Mononuclear cell (primary cell): ENCODE results near the gene WNT3A. TPM values are rescaled to one million over a fixed set of nuclear protein-coding genes. Genes with fewer than 3 reads are reported as not detected.
"Not testable (repeated sequence)": the region's sequence is repeated elsewhere in the genome, so short reads cannot be mapped to it uniquely, and the experiment has no call there.

Experiments
- H3K27me3 ChIP-seq: 2 replicates; pipeline ENCODE4 v1.6.0; 2011; ENCODE audit warnings: low read length, control low read depth; ENCODE audit not compliant: insufficient read depth
- H3K4me1 ChIP-seq: 2 replicates; pipeline ENCODE4 v1.5.1; 2011; ENCODE audit warnings: mild to moderate bottlenecking, low read length, control low read depth; ENCODE audit not compliant: insufficient read depth
- H3K4me3 ChIP-seq: 2 replicates; pipeline ENCODE4 v1.5.1; 2011; ENCODE audit warnings: mild to moderate bottlenecking, low read length, moderate library complexity
- H3K9me3 ChIP-seq: 2 replicates; pipeline ENCODE4 v1.5.1; 2011; ENCODE audit warnings: low read depth, mild to moderate bottlenecking, control low read depth, low read length
- total RNA-seq: library from RNA; depleted of rRNA; stranded (reverse); fragments of >200 nt; gene quantifications from one replicate; pipeline ENCODE4 v1.2.3, GENCODE V29; 2012

The WNT3A gene
- total RNA-seq, 1 donor, result not detected

DNA sequence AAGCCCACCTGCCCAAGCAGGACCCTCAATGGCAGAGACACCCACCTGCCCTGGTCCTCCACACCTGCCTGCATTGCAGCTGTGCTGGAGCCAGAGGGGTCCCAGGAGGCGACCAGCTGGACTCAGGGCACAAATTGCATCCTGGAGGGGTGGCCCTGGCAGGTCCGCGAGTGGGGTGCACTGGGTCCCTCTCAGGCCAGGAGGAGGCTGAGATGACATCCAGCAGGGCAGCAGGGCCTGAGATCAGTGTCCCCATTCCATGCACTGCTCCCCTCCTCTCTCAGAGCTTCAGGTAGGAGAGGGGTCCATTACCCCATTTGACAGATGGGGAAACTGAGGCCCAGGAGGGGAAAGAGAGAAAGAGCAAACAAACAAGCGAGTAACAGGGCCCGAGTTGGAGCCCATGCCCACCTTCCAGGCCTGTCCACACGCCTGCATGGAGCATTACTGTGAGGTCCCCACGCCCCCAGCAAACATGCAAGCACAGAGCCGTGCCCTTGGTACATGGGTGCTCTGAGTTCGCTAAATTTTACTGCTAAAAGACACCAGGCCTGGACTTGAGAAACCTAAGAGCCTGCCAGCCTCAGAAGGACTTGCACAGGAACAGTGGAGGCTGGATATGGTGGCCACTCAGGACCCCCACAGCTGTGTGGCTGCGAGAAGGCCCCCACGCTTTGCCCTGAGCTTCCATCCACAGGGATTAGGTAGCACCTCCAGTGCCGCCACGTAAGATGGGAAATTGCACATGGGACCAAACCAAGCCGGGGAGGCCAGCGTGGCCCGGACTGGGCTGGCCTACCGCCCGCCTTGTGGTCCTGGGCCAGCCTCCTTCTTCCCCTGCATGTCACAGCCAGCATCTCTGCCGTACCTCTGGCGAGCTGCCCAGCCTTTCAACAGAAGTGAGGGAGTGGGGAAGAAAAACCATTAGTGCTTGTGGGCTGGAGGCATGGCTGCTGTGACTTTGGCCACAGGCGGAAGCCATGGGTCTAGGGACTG lies 7.4 kb downstream of the WNT3A start:
- no peak overlapping the region for H3K4me3 ChIP-seq

DNA sequence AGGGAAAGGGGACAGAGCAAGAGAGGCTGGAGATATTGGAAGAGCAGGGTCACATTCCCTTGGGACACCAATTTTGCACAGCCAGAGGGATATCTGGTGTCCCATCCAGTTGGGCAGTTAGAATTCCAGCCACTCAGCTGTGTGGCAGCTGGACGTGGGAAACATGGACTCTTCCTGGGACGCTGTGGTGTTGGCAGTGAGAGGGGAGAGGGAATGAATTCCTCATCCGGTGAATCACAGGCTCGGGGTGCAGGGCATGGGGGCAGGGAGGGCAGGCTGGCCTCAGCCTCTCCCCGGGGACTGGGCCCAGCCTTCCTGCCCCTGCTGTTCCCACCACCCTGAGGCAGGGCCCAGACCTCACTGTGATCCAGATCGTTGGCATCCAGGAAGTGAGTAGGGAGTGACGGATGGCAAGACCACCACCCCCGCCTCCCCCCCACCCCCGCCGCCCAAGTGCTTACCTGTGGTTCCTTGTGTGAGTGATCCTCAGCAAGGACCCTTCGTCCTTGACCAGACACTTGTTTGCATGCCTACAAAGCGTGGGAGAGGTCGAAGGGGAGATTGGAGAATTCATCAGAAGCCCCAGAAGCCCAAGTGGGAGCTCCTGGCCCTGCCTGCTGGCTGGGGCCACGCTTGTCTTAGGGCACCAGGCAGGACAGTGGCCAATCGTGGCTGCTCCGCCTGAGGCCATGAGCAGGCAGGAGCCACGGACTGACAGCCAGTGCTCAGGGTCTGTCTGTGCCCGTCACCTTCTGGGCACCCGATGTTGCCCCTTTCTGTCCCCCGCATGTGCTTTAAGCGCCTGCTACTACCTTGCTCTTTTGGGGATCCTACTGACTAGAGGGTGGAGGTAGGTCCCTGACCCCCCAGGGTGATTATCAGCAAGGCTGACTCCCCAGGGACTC lies 8.7 kb downstream of the WNT3A start:
- Histone ChIP-seq H3K4me3 (no peak overlapping the region), H3K27me3 (no peaks in the 10 kb centered on the region), H3K4me1 (no peaks in the 10 kb centered on the region), H3K9me3 (no peaks in the 10 kb centered on the region)

More for the DNA sequence above, 7.4 kb downstream of the WNT3A start:
- H3K9me3 ChIP-seq, result no peaks in the 10 kb centered on the region
- H3K27me3 ChIP-seq, result no peaks in the 10 kb centered on the region
- H3K4me1 ChIP-seq, result no peaks in the 10 kb centered on the region

DNA sequence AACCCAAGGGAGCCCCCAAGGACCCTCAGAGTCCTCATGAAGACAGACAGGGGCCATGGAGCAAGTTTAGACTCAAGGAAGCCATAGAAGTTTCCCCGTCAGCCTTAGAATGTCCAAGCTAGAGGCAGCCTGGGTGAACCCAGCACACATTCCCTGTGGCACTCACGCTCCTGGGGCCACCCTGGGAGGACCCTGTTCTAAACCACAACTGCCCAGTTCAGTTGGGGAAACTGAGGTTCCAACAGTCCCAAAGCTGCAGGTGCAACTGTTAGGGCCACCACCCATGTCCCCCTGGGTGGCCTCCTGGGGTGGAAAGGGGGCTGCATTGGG lies 9.3 kb downstream of the WNT3A start:
- no peaks in the 10 kb centered on the region for H3K9me3 ChIP-seq

DNA sequence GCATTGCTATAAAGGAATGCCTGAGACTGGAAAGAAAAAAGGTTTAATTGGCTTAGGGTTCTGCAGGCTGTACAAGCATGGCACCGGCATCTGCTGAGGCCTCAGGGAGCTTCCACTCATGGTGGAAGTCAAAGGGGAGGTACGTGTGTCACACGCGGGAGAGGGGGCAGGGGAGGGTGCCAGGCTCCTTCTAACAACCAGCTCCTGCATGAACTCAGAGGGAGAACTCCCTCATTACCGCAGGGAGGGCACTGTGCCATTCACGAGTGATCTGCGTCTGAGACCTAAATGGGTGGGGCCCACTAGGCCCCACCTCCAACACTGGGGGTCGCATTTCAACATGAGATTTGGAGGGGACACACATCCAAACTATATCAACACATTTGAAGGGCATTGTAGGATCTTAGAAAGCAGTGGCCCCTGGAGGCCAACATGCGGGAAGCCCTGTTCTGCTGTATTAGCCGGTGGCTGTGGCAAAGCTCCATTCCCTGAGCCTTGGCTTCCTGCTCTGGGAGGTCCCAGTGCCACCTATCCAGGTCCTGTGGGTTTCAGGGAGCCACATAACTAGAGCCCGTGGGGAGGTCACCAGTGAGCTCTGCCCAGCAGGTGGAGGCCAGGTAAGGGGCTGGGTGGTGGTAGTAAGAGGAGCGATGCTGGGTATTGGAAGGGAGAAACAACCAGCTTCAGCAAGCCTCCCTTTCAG lies 10.0 kb downstream of the WNT3A start:
- Histone ChIP-seq H3K4me3 (no peak overlapping the region), H3K4me1 (no peaks in the 10 kb centered on the region), H3K27me3 (no peaks in the 10 kb centered on the region), H3K9me3 (no peaks in the 10 kb centered on the region)

More for the DNA sequence above, 9.3 kb downstream of the WNT3A start:
- Histone ChIP-seq H3K4me3 (no peak overlapping the region), H3K4me1 (no peaks in the 10 kb centered on the region), H3K27me3 (no peaks in the 10 kb centered on the region)

DNA sequence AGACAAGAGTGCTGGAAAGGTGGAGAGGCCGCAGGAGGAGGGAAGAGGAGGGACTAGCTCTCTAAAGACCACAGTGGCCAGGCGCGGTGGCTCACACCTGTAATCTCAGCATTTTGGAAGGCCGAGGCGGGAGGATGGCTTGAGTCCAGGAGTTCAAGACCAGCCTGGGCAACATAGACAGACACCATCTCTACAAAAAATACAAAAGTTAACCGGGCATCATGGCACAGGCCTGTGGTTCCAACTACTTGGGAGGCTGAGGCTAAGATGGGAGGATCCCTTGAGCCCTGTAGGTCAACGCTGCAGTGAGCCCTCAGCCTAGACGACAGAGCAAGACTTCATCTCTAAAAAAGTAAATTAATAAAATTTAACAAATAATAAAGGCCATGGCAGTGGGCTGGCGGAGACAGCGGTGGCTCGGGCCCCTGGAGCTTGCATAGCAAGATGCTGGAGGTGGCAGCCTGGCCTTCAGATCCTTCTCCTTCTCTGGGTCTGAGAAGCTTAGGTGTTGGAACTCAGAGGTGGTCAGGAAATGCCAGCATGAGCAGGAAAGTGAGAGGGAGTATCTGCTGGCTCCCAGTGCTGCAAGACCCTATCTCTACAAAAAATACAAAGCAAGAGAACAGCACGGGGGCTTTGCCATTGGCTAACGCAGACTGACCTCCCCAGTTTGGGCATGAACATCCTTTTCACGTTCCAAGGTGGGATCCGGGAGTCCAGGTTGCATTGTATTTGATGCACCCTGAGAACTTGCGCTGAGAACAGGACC lies 10.7 kb downstream of the WNT3A start:
- Histone ChIP-seq H3K9me3 (no peaks in the 10 kb centered on the region), H3K4me3 (no peak overlapping the region), H3K4me1 (no peaks in the 10 kb centered on the region), H3K27me3 (no peaks in the 10 kb centered on the region)

DNA sequence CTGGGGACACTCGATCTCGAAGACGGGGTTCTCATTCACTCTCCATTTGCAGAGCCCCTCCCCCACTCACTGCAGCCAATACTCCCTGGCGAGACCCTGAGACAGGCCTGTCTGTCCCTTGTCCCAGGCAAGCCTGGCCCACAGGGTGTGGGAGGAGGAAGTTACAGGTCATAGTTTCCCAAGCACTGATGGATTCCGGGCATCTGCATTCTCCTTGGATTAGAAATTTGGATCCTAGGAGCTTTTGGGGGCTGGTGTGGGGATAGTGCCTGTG lies 11.3 kb downstream of the WNT3A start:
- Histone ChIP-seq H3K9me3 (no peaks in the 10 kb centered on the region), H3K27me3 (no peaks in the 10 kb centered on the region), H3K4me1 (no peaks in the 10 kb centered on the region), H3K4me3 (no peak overlapping the region)

DNA sequence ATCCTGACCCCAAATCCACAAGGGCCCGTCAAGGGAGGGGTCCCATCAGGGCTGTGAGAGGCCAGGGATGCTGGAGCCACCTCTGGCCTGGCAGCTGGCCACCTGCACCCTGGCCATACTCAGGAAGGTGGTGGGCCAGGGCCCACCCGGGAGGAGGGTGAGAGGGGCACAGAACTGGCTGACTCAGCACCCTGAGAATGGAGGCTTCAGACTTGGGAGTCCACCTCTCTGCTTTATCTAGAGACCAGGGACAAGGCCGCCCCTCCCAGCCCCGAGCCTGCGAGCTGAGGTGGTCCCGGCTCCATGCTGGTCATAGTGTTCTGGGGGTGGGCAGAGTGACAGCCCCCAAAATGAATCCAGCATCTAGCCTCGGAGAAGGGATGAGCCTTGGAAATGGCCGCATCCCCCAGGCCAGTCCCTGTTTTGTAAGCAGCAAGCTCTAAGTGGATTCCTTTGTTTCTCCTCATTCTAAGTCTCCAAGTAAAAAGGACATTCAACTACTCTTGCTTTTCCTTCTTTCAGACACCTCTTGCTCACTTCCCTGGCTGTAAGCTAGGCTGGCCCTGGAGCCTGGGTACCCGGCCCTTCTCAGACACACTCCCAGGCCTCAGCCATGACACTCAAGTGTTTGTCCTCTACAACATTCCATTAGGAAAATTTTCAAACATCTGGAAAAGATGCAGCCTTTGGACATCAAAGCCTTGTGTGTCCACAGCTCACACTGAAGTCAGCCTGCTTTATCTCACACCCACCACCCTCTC lies 12.3 kb downstream of the WNT3A start:
- no peaks in the 10 kb centered on the region for H3K27me3 ChIP-seq
- no peak overlapping the region for H3K4me3 ChIP-seq
- no peaks in the 10 kb centered on the region for H3K9me3 ChIP-seq
- H3K4me1 ChIP-seq, result no peaks in the 10 kb centered on the region

DNA sequence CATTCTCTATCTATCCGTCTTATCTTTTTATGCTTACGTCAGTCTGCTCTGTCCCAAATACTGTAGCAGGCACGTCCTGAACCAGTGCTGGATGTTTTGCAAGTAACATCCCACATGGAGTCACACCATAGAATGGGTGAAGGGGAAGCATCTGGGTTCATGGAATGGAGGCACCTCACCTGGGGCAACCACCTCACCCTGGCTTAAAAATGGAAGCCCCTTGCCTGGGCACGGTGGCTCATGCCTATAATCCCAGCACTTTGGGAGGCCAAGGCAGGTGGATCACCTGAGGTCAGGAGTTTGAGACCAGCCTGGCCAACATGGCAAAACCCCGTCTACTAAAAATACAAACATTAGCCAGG lies 12.9 kb downstream of the WNT3A start:
- not testable (repeated sequence) for H3K4me1 ChIP-seq, H3K4me3 ChIP-seq, H3K27me3 ChIP-seq, H3K9me3 ChIP-seq

DNA sequence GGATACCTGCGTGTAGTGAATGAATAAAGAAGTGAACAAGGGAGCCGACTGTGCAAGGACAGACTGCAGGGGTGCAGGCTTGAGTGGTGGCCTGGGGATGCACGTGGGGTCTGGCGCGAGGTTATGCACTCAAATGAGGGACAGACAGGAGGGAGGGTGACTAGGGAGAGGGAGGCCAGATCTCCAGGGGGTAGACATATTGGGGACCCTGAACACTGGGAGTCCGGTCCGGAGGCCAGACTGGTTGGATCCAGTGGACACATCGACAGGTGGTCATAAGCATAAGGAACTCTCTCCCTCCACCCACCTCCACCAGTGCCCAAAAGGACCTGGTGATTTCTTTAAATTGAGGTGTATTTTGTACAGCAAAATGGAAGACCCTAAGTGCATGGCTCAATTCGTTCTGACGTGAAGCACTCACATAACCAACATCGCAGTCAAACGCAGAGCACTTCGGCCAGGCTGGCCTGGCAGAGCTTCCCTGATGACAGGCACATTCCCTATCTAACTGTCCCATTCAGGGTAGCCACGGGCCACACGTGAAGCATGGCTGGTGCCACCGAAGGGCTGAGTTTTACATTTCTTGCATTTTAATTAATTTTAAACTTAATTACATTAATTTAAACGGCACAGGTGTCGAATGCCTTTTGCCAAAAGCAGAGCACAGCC lies 14.0 kb downstream of the WNT3A start:
- Histone ChIP-seq H3K4me1 (no peaks in the 10 kb centered on the region), H3K4me3 (no peak overlapping the region), H3K9me3 (no peaks in the 10 kb centered on the region), H3K27me3 (no peaks in the 10 kb centered on the region)

DNA sequence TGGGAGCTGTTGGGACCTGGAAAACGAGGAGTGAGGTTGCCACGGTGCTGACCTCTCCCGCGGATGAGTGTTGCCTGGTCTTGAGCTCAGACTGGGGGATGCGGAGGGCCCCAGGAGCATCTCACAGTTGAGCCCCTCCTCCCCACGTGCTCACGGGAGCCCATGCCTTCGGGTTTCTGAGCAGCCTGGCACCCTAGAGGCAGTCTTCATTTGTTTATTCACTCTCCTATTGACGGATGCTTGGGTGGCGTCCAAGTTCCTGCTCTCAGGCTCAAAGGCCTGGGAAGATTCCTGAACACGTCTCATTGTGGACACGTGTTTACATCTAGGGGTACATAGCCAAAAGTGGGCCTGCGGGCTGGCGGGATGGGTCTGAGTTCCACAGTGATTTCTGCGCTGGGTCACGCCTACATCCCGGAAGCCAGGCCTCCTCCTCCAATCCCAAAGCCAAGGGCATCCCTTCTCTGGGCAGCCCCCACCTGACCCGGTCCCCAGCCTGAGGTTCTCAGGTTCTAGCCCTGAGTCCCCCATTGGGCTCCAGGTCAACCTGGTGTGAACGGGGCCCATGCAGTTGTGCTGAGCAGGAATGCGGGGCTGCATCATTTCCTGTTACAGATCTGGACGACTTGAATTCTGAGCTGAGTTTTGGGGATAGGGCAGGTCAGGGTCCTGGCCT lies 14.7 kb downstream of the WNT3A start:
- Histone ChIP-seq H3K27me3 (no peaks in the 10 kb centered on the region), H3K4me3 (no peak overlapping the region), H3K4me1 (no peaks in the 10 kb centered on the region), H3K9me3 (no peaks in the 10 kb centered on the region)

DNA sequence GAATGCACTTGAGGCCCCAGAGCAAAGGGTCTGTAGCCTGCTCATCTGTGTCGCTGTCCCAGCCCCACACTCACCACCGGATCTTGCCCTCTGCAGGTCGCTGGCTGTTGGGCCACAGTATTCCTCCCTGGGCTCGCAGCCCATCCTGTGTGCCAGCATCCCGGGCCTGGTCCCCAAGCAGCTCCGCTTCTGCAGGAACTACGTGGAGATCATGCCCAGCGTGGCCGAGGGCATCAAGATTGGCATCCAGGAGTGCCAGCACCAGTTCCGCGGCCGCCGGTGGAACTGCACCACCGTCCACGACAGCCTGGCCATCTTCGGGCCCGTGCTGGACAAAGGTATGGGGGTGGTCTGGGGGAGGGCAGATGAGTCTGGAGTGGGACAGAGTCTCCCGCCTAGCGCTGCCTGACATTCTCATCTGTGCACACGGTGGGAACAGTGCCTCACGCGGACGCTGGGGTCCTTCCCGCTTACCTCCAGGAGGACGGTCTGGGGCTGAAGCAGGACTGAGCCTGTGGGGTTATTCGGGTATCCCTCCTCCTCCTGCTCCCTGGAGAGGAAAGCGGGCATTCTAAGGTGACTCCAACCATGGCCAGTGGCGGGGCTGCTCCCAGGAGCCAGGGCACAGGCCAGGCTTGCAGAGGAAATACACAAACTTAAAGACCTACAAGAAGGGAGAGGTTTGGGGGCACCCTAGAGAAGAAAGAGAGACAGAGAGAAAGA lies 15.9 kb downstream of the WNT3A start:
- Histone ChIP-seq H3K27me3 (no peaks in the 10 kb centered on the region), H3K9me3 (no peaks in the 10 kb centered on the region), H3K4me3 (no peak overlapping the region), H3K4me1 (no peaks in the 10 kb centered on the region)

DNA sequence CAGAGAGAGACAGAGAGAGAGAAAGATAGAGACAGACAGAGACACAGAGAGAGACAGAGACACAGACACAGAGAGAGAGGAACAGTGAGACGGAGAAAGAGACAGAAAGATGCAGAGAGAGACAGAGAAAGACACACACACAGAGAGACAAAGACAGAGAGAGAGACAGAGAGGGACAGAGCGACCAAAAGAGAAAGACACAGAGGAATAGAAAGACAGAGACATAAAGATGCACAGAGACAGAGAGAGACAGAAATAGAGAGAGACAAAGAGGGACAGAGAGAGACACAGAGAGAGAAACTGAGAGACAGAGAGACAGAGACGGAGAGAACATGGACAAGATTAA lies 16.5 kb downstream of the WNT3A start:
- no peaks in the 10 kb centered on the region for H3K4me1 ChIP-seq
- H3K4me3 ChIP-seq, result no peak overlapping the region
- H3K27me3 ChIP-seq, result no peaks in the 10 kb centered on the region
- H3K9me3 ChIP-seq, result no peaks in the 10 kb centered on the region

DNA sequence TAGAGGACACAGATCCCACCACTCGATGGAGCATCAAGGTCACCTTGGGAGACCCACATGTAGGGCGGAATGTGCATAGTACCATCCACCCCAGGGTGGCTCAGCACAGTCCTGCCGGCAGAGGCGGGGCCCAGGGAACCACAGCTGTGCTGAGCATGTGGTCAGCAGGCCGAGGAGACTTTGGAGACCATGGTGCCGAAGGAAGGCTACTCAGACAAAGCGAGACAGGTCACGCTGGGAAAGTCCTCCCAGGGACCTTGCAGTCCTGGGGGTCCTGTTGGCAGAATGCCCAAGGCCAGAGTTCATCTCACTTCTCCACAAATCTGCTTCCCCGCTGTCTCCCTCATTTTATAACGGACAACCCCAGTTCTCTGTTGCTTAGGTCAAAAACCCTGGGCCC lies 22.5 kb downstream of the WNT3A start:
- Histone ChIP-seq H3K9me3 (no peaks in the 10 kb centered on the region), H3K27me3 (no peaks in the 10 kb centered on the region), H3K4me1 (no peaks in the 10 kb centered on the region), H3K4me3 (no peak overlapping the region)
